CD4-positive, alpha-beta T cell treated with Interleukin-15 for 4 hours (primary cell): ENCODE data around the gene KRTAP12-2.
"Not testable (repeated sequence)": the region's sequence is repeated elsewhere in the genome, so short reads cannot be mapped to it uniquely, and the experiment has no call there.

Experiments used
- DNase-seq: peaks from one replicate; pipeline ENCODE4 v3.0.0-alpha.2; 2020; ENCODE audit warnings: low spot score

Gene KRTAP12-2

GRCh38 chr21:44702111-44702972 is 35.6 kb upstream of the KRTAP12-2 start:
- no peak for DNase-seq

GRCh38 chr21:44701541-44701940 is 34.8 kb upstream of the KRTAP12-2 start:
- no peak for DNase-seq

- DNase-seq = no peak
Observed at GRCh38 chr21:44701023-44701400, 34.3 kb upstream of the KRTAP12-2 start.

- no peak for DNase-seq
Observed at GRCh38 chr21:44700101-44701022, 33.6 kb upstream of the KRTAP12-2 start.

- no peak for DNase-seq
Observed at GRCh38 chr21:44699502-44700001, 32.8 kb upstream of the KRTAP12-2 start.

- no peak for DNase-seq
Observed at GRCh38 chr21:44697811-44698734, 31.3 kb upstream of the KRTAP12-2 start.

GRCh38 chr21:44697172-44697810 is 30.6 kb upstream of the KRTAP12-2 start, which contains the start of gene KRTAP10-12:
Gene KRTAP10-12 (plus strand): TSS chr21:44697172. CDS start chr21:44697202, 30 bp downstream.
- not testable (repeated sequence) for DNase-seq

- no peak for DNase-seq
Observed at GRCh38 chr21:44696572-44696971, 29.8 kb upstream of the KRTAP12-2 start.

GRCh38 chr21:44695641-44696040 is 28.9 kb upstream of the KRTAP12-2 start:
- DNase-seq = no peak

- no peak for DNase-seq
Observed at GRCh38 chr21:44695184-44695583, 28.5 kb upstream of the KRTAP12-2 start.

- no peak for DNase-seq
Observed at GRCh38 chr21:44694776-44695175, 28.0 kb upstream of the KRTAP12-2 start.

GRCh38 chr21:44692798-44693512 is 26.2 kb upstream of the KRTAP12-2 start:
- no peak for DNase-seq

GRCh38 chr21:44691686-44692085 is 25.0 kb upstream of the KRTAP12-2 start:
- DNase-seq = no peak

- DNase-seq = not testable (repeated sequence)
Observed at GRCh38 chr21:44689740-44690139, 23.0 kb upstream of the KRTAP12-2 start.

GRCh38 chr21:44687671-44688070 is 20.9 kb upstream of the KRTAP12-2 start:
- no peak for DNase-seq

- DNase-seq = no peak
Observed at GRCh38 chr21:44686843-44687561, 20.3 kb upstream of the KRTAP12-2 start.

GRCh38 chr21:44686000-44686781 is 19.5 kb upstream of the KRTAP12-2 start:
- no peak for DNase-seq

- not testable (repeated sequence) for DNase-seq
Observed at GRCh38 chr21:44685050-44685449, 18.3 kb upstream of the KRTAP12-2 start.

- no peak for DNase-seq
Observed at GRCh38 chr21:44684483-44684882, 17.8 kb upstream of the KRTAP12-2 start.
